Activated naive CD4-positive, alpha-beta T cell treated with Interleukin-2 at 50 U/mL for 16 hours (primary cell): ENCODE measurements around the gene SNAP47.

Experiments used
- DNase-seq: peaks from one replicate; pipeline ENCODE4 v3.0.0-alpha.2; 2020

SNAP47 gene

DNA sequence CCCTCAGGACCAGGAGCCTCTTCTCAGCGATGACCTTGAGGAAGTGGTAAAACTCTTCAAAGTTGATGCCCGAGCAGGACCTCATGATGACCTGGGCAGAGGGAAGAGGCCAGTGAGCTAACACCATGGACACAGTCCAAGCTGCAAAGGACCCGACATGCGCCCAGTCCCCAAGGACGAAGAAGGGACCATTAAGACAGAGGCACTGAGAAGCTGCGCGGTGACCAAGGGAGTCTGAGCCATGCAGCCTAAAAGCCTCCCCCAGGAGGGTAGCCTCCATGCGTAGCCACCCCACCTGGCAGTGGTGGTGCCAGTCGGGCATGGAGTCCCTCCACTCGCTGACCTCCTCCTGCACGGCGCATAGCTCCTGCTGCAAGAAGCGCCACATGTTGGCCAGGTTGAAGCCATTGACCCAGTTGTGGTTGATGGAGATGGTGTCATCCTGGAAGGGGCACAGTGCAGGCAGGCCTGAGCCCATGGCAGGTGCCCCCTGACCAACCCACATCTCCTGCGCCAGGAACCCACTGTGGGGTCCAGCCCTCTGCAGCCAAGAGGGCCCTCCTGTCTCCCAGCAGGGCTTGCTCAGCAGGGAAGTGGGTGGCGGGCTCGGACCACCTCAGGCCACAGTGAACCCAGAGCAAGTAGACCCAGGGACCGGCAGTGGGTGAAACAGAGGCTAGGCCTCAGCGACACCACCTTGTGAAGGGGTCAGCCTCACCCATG, 2.5 kb upstream of the SNAP47 start:
- no peak for DNase-seq

DNA sequence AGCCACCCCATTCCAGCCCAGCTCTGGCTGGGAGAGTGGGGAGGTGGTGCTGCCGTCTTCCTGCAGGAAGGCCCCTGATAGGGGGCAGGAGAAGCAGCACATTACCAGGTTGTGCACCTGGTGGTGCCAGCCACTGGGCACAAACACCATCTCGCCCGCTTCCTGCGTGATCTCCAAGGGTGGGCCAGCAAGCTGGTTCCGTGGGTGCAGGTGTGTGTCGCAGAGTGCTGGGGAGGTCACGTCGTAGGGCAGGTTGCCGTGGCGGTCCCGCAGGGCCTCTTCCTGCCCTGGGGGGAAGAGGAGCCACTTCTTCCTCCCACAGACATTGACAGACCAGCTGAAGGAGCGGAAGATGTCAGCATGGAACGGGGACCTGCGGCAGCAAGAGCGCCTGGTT, 1.9 kb upstream of the SNAP47 start:
- no peak for DNase-seq

DNA sequence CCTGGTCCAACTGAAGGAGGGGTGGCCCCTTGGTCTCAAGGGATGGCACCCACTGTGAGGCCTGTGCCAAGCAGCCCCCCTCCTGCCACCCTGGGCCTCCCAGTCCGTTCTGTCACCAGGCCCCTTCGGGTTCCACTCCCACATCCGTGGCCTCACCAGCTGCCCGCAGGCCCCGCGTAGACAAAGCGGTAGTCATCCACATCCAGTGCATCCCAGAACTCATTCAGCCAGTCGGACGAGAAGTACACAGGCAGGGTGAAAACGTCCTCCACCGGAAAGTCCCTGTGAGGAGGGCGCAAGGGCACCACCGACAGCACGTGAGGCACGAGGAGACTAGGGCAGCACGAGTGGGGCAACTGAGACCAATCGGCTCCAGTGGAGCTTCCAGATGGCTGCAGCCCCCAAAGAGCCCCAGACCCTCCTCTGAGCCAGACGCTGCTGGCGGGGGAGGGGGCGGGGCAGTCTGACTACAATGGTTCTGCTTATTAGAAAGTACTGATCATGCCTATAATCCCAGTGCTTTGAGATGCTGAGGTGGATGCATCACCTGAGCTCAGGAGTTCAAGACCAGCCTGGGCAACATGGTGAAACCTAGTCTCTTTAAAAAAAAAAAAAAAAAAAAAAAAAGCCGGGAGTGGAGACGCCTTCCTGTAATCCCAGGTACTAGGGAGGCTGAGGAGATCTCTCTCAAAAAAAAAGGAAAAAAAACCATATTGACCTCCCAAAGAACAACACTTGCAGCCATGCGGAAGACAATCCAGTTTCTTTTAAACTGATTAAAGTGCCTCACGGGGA, 1.3 kb upstream of the SNAP47 start:
- DNase-seq, result no peak

DNA sequence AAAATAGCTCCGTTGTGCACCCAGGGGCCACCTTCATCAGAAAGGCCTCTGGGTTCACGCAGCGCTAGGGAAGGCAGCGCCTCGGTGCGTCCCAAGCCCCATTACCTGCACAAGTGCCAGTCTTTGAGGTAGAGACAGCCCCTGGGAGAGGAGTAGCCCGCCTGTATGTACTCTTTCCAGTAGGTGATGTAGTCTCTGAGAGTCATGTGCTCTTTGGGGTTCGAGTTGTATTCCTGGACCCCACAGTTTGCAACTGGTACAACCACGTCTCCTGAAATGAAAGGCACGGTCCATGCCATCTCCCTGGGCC, 734 bp upstream of the SNAP47 start:
- no peak for DNase-seq

DNA sequence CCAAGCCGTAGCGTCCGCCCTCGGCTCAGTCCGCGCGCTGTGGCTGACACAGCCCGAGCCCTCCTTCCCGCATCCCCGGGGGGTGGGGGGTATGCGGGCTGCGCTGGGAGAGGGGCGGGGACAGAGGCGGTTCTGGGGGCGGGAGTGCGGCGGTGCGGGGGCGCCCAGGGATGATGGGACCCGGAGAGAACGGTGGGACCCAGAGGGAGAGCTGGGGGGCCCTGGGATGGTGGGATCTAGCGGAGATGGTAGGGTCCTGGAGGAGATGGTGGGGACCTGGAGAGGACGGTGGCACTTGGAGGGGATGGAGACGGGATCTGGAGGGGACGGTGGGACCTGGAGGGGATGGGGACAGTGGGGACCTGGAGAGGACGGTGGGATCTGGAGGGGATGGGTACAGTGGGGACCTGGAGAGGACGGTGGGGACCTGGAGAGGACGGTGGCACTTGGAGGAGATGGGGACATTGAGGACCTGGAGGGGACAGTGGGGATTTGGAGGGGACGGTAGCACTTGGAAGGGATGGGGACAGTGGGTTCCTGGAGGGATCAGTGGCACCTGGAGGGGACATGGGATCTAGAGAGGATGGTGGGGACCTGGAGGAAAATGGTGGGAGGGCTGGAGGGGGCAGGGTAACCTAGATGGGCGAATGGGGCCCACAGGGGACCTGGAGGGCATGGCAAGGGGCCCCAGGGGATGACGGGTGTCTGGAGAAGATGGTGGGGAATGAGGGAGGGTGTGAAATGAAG, 477 bp downstream of the SNAP47 start:
- no peak for DNase-seq

DNA sequence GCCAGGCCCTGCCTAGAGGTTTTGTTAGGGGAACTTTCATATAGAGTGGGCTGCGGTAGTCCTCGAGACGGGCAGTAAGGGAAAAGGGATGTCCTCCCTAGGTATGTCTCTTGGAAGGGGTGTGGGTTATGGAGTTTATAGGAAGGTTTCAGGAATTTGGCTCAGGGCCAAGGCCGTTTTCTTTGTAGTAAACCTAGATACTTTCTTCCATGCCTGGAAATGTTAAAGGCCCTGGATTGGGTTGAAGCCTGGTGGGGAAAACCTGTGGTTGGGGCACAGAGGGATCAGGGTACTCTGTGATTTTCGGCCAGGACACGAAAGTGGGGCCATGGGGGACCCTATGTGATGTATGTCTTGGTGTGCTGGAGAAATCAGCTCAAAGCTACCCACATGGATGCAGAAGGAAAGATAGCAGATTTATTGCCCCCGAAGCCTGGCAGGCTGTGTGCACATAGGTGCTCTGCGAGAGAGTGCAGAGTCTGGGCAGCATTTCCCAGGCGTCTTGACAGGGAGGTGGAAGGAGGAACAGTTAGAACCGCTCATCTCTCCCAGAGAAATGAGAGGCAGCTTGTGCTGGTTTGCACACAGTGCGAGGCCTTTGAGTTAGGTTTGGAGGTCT, 1.7 kb downstream of the SNAP47 start:
- no peak for DNase-seq

DNA sequence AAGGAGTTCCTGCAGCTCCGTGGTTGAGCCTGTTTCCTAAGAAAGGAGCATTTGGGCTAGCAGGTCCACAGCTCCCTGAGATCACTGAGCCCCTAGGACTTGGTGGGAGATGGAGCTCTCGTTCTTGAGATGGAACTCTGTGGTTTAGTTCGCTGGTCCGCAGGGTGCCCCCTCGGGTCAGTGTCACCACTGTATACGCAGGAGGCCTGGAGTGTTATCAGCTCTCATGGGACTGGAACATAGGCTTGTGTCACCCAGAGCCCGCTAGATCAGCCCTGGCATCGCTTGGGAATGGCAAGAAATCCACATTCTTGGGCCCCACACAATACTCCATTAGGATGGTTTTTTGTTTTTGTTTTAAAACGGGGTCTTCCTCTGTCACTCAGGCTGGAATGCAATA, 3.6 kb downstream of the SNAP47 start:
- no peak for DNase-seq

DNA sequence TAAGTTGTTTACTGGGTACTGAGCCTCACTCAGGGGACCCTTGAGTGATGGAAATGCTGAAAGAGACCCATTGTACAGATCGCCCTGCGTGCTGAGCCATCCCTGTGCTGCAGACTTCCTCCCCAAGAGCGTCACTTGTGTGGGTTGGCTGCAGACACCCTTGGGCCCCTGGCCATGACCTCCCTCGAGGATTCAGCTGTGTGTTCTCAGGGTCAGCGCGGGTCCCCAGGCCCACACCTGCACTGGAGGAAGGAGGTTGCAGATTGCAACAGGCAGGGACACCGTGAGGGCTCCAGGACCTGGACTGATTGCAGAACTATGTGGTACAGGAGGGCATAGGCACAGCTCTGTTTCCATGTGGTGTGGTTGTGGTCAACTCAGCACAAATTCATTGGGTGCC, 4.4 kb downstream of the SNAP47 start:
- no peak for DNase-seq

DNA sequence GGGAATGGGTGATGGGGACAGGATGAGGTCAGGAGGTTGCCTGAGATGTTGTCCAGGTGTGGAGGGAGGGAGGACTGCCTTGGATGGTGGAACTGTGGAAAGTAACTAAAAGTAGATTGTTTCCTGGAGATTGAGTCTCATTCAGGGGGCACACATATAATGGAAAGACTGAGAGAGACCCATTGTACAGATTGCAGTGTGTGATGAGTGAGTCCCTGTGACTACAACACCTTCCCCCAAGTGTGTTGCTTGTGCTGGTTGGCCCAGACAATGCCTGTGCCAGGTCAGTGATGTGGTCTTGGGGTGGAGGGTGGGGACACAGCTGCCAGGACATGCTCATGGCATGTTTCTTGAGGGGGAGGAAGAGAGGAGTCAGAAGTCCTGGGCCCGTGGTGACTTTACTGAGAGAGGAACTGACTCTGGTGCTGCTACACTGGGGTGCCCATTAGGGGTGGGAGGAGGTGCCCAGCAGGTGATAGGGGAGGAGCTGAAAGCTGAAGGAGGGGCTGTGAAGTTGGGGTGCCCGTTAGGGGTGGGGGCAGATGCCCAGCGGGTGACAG, 5.2 kb downstream of the SNAP47 start:
- no peak for DNase-seq

DNA sequence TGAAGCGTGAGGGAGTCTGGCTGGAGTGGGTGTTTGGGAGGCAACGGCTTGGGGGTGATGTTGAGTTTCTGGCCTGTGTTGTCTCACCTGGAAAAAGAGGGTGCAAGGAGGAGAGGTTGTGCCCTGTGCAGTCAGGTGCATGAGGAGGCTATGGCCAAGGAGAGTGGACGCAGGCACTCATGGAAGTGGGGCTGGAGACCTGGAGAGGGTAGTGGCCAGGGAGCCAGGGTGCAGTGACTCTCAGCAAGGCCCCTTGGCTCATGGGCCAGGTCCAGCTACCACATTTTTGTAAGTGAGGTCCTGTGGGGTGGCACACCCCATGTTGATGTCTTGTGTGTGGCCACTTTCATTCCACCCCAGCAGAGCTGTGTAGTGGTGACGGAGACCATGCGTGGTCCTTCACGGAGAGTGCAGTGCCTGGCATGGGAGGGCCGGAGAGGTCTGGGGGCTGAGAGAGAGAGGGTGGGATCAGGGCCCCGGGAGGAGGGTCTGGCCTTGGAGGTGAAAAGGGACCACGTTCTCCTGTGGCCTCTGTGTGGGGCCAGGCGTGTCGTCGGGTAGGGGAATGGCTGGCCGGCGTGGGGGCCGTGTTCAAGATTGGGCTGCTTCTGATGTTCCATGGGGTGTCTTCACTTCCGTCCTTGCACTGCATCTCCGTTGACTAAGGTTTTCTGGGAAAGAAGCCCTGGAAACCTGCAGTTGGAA, 6.1 kb downstream of the SNAP47 start:
- no peak for DNase-seq

DNA sequence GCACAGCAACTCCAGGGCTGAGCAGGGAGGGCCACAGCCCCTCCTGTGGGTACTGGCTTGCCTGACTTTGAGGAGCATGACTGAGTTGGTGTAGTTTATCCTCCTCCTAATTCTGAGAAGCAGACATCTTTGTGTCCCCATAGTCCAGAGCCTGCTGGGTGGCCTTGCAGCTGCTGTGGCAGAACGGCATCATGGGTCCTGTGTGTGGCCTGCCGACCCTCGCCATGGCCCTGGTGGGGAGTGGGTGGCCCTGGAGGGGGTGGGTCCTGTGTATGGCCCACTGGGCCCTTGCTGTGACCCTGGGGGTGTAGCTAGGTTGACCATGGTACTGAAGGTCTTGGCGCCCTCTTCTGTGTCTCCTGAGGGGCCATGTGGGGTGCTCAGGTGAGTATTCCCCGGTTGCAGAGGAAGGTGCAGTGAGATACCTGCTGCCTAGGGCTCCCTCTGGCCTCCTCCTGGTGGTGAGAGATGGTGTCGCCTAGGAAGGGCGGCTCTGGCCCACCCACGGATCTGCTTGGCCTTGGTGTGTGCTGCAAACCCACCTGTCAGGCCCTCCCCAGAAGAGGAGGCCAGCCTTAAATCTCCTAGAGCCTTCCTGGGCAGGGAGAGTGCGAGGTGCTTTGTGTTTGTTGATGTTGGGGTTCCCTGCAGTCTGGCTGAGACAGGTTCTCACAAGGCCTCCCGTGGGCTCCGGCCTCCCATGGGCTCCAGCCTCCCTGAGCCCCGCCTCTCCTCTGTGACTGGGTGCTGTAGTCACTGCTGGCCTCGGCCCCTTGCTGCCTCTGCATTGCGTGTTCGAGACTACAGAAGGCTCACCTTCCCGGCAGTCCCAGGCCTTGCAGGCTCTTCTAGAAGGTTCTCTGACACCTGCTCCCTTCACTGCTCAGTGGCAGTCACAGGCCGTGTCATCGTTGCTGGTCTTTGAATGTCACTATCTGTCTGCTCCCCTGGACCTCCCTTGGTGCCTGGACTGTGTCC, 7.8 kb downstream of the SNAP47 start:
- no peak for DNase-seq

DNA sequence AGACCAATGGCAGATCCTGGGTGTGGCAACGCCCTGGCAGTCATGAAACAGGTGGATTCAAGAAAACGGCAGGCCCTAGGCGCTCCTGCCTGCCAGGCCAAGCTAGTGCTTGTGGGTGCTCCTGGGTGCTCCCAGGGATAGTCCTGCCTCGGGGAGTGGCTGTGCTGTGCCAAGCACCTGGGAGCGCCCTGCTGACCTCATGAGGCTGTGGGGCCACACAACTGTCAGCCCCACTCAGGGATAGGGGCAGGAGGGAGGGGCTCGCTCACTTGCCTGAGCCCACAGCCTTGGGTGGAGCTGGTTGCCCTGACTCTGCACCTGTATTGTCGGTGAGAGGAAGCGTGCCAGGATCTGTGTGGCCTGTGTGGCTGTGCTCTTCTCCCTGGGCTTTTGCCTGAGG, 9.4 kb downstream of the SNAP47 start:
- no peak for DNase-seq

DNA sequence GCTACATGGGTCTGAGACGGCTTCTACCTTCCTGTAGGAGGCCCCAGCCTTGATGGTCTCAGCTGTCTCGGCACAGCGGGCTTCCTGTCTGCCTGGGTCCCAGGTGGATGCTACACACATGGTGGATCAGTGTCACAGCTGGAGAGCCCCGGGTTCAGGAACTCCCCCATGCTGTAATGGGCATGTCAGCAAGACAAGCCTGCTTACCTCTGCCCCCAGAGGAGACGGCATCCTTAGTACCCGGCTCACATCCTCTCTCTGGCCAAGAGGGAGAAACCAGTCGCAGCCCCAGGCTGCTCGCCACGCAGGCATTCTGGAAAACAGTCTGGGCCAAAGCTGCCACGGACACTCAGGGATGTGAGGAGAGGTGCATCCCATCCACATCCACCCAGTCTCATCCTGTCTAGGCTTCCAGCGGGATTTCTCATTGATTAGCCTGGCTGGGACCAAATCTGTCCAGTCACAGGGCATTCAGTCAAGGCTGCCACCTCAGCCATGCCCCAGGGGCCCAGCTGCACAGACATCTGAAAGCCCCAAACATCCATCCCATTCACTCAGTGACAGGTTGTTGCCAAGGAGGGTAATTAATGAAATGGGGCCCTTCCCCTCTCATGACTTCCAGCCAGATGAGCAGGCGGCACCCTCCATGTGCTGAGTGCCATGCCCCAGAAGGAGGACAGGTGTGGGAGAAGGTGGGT, 10.5 kb downstream of the SNAP47 start:
- DNase-seq, result no peak

DNA sequence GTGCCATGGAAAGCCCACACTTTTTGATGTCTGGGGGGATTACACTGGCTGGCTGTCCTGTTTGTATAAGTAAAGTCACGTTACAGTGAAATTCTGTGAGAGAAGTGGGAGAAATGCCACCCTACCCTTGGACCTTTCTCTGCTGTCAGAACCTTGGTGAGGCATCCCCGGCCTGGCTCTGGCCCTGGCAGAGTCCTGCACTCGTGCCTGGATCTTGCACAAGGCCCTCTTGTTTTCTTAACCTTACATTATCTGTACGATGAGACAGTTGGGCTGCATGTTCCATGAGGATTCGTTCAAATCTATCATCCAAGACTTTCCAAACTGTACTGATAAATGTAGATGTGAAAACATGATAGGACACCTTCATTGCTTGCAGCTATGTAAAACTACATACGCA, 11.4 kb downstream of the SNAP47 start:
- no peak for DNase-seq

DNA sequence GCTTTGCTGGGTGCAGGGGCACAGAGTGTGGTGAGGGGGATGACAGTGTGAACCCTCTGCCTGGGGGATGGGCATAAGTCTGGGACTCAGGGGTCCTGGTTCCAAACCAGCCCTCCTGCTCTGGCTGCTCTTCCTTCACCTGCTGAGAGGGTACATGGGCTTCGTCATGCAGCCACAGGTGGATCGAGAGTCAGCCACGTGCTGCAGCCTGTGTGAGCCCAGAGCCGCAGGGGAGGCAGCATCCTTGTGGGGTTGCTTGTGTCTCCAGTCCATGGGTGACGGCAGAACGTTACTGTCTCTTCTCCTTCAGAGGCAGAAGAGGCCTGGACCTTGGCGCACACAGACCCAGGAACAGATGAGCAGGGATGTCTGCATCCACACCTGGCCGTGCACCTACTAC, 12.1 kb downstream of the SNAP47 start:
- no peak for DNase-seq

DNA sequence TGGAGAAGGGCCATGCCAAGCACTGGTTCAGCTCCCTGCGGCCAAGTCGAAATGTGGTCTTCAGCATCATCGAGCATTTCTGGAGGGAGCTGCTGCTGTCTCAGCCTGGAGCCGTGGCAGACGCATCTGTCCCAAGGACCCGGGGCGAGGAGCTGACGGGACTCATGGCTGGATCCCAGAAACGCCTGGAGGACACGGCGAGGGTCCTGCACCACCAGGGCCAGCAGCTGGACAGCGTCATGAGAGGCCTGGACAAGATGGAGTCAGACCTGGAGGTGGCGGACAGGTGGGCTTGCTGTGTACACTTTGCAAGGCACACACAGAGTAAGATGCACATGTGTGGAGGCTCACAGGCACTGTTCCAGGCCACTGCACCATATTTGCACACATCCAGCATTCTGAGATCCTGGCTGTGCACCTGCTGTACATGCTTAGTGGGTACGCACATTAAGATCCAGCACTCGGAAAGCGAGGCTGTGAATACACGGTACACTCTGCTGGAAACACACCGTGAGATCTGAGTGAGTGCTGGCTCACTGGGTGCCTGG, 12.8 kb downstream of the SNAP47 start:
- no peak for DNase-seq

DNA sequence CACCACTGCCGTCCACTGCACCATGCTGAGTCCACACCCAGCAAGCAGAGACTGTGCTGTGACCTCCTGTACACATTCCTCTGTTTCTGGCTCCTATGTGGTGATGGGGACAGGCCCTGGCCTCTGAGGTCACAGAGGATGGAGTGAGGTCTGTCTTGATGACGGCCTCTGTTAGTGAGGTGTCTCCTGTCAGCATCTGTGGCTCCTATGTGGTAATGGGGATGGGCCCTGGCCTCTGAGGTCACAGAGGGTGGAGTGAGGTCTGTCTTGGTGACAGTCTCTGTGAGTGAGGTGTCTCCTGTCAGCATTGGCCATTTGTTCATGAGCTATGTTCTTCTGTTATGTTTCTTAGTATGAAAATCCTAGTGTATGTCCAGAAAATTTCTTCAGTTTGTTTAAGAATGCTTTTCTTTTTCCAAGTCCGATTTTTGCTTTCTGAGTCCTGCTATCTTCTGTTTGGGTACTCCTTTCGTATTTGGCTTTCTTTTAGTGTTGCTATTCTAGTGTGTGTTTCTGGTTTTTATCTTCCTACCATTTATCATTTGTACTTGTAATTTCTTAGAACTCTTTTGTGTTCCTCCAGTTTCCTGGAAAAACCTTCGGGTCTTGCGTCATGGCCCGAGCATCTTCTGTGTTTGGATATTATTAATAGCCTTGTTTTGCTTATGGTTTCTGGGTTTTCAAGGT, 13.4 kb downstream of the SNAP47 start:
- peak; percentile 41 for DNase-seq

DNA sequence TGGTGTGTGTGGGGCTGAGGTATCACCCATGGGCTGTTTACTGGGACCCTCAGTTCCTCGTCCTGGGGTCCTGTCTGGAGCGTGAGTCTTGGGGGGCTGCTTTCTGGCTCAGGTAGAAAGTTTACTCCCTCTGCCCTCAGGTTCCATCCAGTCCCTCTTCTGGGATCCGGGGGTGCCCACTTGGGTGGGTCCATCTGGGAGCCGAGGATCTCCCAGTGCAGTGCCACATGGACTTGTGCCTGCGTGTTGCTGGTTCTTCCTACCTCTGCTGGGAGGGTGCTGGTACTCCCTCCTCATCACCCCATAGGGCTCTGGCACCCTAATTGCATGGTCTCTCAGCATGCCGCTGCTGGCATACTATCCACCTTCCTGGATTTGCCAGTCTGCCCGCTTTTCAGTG, 14.0 kb downstream of the SNAP47 start:
- no peak for DNase-seq

DNA sequence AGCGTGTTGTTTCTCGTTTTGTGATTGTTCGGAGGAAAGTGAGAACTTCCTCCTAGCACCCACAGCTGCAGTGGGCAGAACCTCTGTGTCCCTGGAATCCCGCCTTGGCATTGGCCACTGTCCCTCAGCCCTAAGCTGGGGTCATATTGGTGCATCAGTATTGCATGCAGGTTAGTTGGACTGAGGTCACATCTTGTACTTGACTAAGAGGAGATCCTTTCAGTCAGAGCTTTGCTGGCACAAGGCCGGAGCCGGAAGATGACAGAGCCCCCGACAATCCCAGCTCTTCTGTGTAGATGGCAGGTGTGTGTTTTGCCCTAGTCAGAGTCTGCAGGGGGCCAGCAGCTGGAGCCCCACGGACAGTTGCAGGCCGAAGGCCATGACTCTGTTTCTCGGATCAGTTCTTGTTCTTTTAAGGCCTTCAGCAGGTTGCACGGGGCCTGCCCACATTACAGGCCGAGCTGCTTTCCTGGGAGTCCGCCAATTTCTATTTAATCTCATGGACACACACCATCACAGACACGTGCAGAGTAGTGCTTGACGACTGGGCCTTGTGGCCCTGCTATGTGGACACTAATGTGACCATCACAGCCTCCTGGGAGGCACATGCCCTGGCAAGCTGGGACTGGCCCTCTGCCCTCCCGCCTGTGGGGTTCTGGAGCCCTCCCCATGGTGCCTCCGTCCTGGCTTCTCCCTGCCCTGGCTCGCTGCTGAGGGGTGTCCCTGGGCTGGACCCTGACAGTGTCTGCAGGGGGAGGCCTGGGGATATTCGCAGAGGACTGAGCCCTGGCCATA, 14.9 kb downstream of the SNAP47 start:
- DNase-seq, result no peak
